Jurkat, Clone E6-1 (cell line): ENCODE measurements around the gene FAM111A.

Source experiments
- DNase-seq: peaks from one replicate; pipeline ENCODE4 v3.0.0-alpha.2; 2011; ENCODE audit warnings: low read depth, low spot score
- H3K4me3 ChIP-seq: 2 replicates; pipeline ENCODE4 v1.5.1; 2011; ENCODE audit warnings: mild to moderate bottlenecking, low read length, control low read depth, moderate library complexity

Gene FAM111A

DNA sequence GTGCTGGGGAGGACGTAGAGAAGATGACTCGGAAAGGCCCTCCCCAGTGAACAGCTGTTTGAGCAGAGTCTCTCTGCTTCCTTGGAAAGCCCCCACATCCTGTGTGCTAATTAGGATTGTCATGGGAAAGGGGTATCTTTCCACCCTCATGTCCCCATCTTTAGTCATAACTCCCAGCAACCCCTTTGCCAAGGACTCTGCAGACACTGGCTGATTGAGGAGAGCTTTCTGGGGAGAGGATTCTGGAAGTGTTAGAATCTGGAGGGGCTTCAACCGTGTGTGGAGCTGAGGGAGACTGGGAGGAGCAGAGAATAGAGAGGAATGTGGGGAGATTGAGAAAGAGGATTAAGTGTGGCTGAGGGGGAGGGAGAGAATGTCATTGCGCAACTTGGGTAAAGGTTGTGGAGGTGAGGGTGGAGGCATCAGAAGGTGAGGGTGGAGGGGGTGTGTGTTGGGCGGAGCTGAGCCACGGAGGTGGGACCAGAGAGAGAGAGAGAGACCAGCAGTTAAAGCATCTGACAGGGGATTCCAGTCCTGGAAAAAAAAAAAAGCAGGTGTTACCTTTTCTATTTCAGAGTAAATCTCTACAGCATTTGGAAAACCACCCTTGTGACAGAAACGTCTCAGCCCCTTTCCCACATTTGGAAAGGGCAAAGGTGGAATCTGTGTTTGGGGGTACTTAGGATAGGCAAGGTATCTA is 31.5 kb downstream of the FAM111A start:
- no peak for DNase-seq
- H3K4me3 ChIP-seq, result no peak overlapping the region

DNA sequence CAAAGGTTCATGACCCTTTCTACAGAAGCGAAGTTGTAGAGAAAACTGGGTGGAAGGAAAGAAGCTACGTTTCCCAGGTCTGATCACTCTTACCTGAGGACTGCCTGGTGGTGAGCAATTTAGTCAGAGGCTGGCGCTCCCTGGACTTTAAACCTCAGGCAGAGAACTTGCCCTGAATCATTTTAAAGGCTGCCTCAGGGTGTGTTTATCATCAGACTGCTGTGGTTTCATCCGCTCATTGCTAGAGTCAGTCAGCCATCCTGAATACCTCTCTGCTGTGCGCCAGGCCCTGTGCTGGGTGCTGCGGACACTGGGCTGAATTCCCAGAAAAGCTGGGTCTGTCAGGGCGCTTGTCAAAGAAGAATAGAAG is 32.0 kb downstream of the FAM111A start:
- no peak overlapping the region for H3K4me3 ChIP-seq

DNA sequence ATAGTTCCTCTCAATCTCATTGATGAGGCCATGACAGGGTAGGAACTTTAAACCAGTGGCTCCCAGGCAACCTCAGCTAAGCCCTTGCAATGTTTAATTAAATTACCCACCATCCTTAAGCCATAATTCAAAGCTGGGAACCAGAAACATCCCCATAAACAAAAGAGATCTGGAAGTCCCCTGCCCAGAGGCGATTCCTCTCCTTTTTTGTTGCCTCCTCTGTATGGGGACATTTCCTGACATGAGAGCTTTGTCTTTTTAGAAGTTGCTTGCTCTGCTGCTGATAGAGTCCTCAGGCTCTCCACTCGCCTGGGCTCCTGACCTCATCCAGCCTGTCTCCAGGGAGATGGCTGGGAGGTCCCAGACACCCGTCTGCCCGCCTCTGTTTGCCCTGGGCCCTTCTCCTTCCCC is 32.4 kb downstream of the FAM111A start:
- no peak overlapping the region for H3K4me3 ChIP-seq
- DNase-seq, result no peak

More for the DNA sequence above, 32.0 kb downstream of the FAM111A start:
- no peak for DNase-seq

- DNase-seq, result no peak
- no peak overlapping the region for H3K4me3 ChIP-seq
Observed at GRCh38 chr11:59176330-59176729, 33.7 kb downstream of the FAM111A start.

GRCh38 chr11:59178402-59178801 is 35.7 kb downstream of the FAM111A start:
- no peak overlapping the region for H3K4me3 ChIP-seq
- no peak for DNase-seq

- DNase-seq, result no peak
- H3K4me3 ChIP-seq, result no peak overlapping the region
Observed at GRCh38 chr11:59179121-59179520, 36.5 kb downstream of the FAM111A start.

DNA sequence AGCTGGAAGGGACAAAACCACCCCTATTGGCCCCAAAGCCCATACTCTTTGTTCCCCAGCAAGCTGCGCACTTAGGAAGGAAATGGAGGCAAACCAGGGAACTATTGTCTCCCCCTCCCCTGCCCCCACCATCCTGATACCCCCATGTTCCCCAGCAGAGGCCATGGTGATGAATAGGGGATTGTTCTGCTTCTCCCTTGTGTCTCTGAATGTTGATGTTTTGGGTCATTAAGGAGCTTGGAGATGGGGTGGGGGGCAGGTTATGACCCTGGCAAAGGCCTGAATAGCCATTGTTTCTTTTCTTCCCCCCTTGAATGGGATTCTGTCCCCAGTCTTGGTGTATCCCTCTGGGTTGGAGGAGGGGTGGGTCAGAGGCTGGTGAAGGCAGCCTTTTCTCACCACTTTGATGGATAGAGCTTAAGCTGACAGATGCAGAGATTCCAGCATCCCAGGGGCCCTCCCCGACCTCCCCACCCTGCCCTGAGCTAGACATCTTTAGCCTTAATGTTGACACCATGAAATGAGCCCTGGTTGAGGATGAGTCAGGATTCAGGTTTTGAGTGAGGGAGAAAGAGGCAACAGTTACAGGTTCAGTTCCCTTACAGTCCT is 37.6 kb downstream of the FAM111A start:
- H3K4me3 ChIP-seq, result no peak overlapping the region
- DNase-seq, result no peak

DNA sequence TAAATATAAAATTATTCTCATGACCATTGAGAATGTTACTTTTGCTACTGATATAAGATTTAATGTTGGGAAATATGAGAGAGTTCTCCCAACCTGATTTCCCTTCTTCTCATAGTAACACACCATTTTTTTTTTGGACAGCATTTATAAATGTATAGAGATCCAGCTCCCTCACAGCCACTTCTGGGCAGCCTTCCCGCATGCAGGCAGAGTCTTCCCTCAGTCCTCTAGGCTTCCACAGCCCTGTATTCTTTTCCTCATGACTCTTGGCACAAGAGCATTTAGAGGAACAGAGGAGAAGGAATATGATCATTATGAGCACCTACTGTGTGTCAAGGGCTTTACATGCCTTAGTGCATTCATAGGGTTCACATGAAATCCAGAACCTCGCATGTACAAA is 38.3 kb downstream of the FAM111A start:
- H3K4me3 ChIP-seq, result no peak overlapping the region
- DNase-seq, result no peak

DNA sequence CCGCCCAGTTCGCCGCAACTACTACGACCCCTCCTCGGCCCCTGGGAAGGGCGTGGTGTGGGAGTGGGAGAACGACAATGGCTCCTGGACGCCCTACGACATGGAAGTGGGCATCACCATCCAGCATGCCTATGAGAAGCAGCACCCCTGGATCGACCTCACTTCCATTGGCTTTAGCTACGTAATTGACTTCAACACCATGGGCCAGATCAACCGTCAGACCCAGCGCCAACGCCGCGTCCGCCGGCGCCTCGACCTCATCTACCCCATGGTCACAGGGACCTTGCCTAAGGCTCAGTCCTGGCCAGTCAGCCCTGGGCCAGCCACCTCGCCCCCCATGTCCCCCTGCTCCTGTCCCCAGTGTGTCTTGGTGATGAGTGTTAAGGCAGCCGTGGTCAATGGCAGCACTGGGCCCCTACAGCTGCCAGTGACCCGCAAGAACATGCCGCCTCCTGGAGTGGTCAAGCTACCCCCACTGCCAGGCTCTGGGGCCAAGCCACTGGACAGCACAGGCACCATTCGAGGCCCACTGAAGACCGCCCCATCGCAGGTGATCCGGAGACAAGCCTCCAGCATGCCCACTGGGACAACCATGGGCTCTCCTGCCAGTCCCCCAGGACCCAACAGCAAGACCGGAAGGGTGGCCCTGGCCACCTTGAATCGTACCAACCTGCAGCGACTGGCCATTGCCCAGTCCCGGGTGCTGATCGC is 39.2 kb downstream of the FAM111A start:
- H3K4me3 ChIP-seq, result no peak overlapping the region
- no peak for DNase-seq

GRCh38 chr11:59182457-59183151 is 39.9 kb downstream of the FAM111A start:
- peak; percentile 5 for DNase-seq
- no peak overlapping the region for H3K4me3 ChIP-seq

DNA sequence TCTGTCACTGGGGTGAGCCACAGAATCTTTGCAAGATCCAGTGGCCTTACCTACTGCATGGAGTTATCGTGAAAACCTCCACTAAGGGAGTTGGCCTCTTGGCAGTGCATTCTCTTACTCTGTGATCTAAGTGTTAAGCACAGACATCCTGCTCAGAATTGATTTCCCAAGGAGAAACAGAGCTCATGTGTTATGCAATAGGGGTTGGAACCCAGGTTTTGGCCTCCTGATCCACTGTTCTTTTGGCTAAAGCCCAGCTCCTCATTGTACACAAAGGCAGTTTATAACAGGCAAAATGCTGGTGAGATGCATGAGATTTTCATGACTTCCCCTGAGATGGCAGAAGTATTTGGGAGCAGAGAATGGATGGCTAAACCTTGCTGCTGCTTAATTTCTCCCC is 41.1 kb downstream of the FAM111A start:
- H3K4me3 ChIP-seq, result no peak overlapping the region
- DNase-seq, result no peak

- no peak overlapping the region for H3K4me3 ChIP-seq
- DNase-seq, result no peak
Observed at GRCh38 chr11:59184691-59185339, 42.2 kb downstream of the FAM111A start.

- no peak for DNase-seq
- H3K4me3 ChIP-seq, result no peak overlapping the region
Observed at GRCh38 chr11:59185386-59185945, 42.8 kb downstream of the FAM111A start.

DNA sequence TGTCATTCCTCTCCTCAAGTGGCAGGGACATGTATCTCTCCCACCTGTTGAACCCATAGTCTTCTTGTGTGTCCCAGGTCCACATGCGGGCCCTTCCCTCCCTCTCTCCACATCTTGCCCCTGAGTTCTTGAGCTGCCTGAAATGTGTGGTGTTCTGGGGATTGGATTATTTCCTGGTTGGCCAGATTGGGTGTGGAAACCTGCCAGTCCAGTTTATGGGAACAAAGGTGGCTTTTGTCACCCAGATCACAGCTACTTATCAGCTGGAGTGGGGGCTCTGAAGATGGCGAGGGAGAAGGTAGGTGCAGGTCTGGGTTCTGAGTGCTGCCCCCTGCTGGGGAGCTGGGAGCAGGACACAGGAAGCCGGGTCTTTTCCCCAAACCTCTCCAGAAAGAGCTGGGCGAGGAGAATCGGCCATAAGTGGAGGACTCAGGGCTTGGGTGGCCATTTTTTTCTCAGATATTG is 43.5 kb downstream of the FAM111A start:
- peak; percentile 24 for DNase-seq
- H3K4me3 ChIP-seq, result no peak overlapping the region

DNA sequence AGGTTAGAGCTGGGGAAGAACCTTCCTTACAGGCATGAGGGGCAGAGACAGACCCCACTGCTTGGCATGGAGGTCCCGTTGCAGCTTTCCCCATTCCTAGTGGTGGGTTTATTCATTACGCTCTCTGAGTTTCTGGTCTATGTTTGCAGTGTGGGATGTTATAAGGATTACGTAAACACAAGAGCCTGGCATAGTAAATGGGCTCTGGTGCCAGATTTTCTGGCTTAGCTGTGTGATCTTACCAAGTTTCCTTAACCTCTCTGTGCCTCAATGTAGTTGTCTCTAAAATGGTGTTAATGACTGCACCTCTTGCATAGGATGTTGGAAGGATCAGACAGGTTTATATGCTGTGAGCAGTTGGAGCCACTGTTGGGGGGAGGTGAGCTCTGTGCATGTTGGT is 44.4 kb downstream of the FAM111A start:
- DNase-seq, result no peak
- no peak overlapping the region for H3K4me3 ChIP-seq

- no peak for DNase-seq
- H3K4me3 ChIP-seq, result no peak overlapping the region
Observed at GRCh38 chr11:59187587-59187986, 44.9 kb downstream of the FAM111A start.

DNA sequence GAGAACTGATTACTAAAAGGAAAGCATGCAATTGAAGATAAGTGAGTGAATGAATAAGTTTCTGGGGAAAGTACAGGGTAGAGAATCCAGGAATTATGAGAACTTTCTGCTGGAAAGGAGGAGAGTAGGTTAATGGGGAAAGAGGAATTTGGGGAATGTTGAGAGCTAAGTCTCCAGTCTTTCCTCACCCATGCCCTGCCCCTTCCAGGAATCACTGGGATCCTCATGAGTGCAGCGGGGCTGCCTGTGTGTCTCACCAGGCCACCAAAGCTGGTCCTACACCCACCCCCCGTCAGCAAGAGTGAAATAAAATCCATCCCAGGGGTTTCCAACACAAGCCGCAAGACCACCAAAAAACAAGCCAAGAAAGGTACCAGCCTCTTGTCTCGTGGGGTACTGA is 46.3 kb downstream of the FAM111A start:
- H3K4me3 ChIP-seq, result no peak overlapping the region
- DNase-seq, result no peak

- DNase-seq, result no peak
- H3K4me3 ChIP-seq, result no peak overlapping the region
Observed at GRCh38 chr11:59189986-59190385, 47.3 kb downstream of the FAM111A start.

- H3K4me3 ChIP-seq, result no peak overlapping the region
- no peak for DNase-seq
Observed at GRCh38 chr11:59191095-59191494, 48.4 kb downstream of the FAM111A start.
